ENCODE results near the gene MCCC1. TPM values are rescaled to one million over a fixed set of nuclear protein-coding genes. Genes with fewer than 3 reads are reported as not detected.

MCCC1 gene
- polyA plus RNA-seq, 1 donor (not counting 4 experiments of a cell fraction or from before 2014, with no cell fraction given), result 11.7 TPM

- Histone ChIP-seq H3K4me3 (ENCODE audit: control insufficient read depth in 2 of 3, extremely low read depth in 1 of 3, insufficient read depth in 2 of 3, low read depth in 1 of 3, low read length in 3 of 3) (no peak overlapping the region), H3K79me2 (ENCODE audit: control insufficient read depth, insufficient read depth, low read length) (no peaks in the 10 kb centered on the region), H2AFZ (ENCODE audit: control insufficient read depth, low read length) (no peak overlapping the region), H3K27me3 (ENCODE audit: control insufficient read depth, extremely low read depth, insufficient read depth, low read length) (no peaks in the 10 kb centered on the region), H3K9ac (ENCODE audit: control insufficient read depth, extremely low read depth, insufficient read depth, low read length) (no peak overlapping the region), H3K36me3 (ENCODE audit: control insufficient read depth in 2 of 2, extremely low read depth in 1 of 2, insufficient read depth in 2 of 2, low read length in 2 of 2) (peaks cover 0 to 4% of the 10 kb centered on the region in 2 experiments), H4K20me1 (ENCODE audit: control insufficient read depth, extremely low read depth, insufficient read depth, low read length) (no peaks in the 10 kb centered on the region), H3K4me2 (ENCODE audit: control insufficient read depth, extremely low read depth, insufficient read depth, low read depth, low read length) (no peak overlapping the region), H3K9me1 (ENCODE audit: control insufficient read depth, extremely low read depth, insufficient read depth, low read length) (no peaks in the 10 kb centered on the region), H3K27ac (ENCODE audit: control insufficient read depth, insufficient read depth, low read length) (no peak overlapping the region), H3K4me1 (ENCODE audit: control insufficient read depth, extremely low read depth, insufficient read depth, low read length) (no peaks in the 10 kb centered on the region), H3K9me3 (ENCODE audit: control insufficient read depth, low read depth, low read length) (no peaks in the 10 kb centered on the region)
- FAIRE-seq (no peak), DNase-seq (ENCODE audit: low read depth, low spot score) (no peak)
- TF ChIP-seq CTCF (optimal IDR thresholded peaks at IDR 0.05 in 1 of 3, IDR thresholded peaks at IDR 0.05 in 1 of 3, conservative IDR thresholded peaks at IDR 0.05 in 1 of 3; ENCODE audit: extremely low read depth in 1 of 3, insufficient read depth in 2 of 3, low read length in 3 of 3) (no peak), EZH2 (IDR thresholded peaks at IDR 0.05; ENCODE audit: low read length) (no peak)
- dilution Hi-C loops (cut with MboI; ENCODE audit: extremely low pct_ligation_motif_present, low sequenced_read_pairs), result no loop called here
Measured at GRCh38 chr3:183013074-183013473, 86.2 kb downstream of the MCCC1 start.

- Histone ChIP-seq H3K79me2 (ENCODE audit: control insufficient read depth, insufficient read depth, low read length) (no peaks in the 10 kb centered on the region), H4K20me1 (ENCODE audit: control insufficient read depth, extremely low read depth, insufficient read depth, low read length) (no peaks in the 10 kb centered on the region), H2AFZ (ENCODE audit: control insufficient read depth, low read length) (no peak overlapping the region), H3K9me3 (ENCODE audit: control insufficient read depth, low read depth, low read length) (no peaks in the 10 kb centered on the region), H3K4me2 (ENCODE audit: control insufficient read depth, extremely low read depth, insufficient read depth, low read depth, low read length) (no peak overlapping the region), H3K9me1 (ENCODE audit: control insufficient read depth, extremely low read depth, insufficient read depth, low read length) (no peaks in the 10 kb centered on the region), H3K36me3 (ENCODE audit: control insufficient read depth in 2 of 2, extremely low read depth in 1 of 2, insufficient read depth in 2 of 2, low read length in 2 of 2) (no peaks in the 10 kb centered on the region), H3K4me3 (ENCODE audit: control insufficient read depth in 2 of 3, extremely low read depth in 1 of 3, insufficient read depth in 2 of 3, low read depth in 1 of 3, low read length in 3 of 3) (no peak overlapping the region), H3K27ac (ENCODE audit: control insufficient read depth, insufficient read depth, low read length) (no peak overlapping the region), H3K9ac (ENCODE audit: control insufficient read depth, extremely low read depth, insufficient read depth, low read length) (no peak overlapping the region), H3K27me3 (ENCODE audit: control insufficient read depth, extremely low read depth, insufficient read depth, low read length) (no peaks in the 10 kb centered on the region), H3K4me1 (ENCODE audit: control insufficient read depth, extremely low read depth, insufficient read depth, low read length) (no peaks in the 10 kb centered on the region)
- TF ChIP-seq EZH2 (IDR thresholded peaks at IDR 0.05; ENCODE audit: low read length), result no peak
- TF ChIP-seq CTCF (optimal IDR thresholded peaks at IDR 0.05 in 1 of 3, IDR thresholded peaks at IDR 0.05 in 1 of 3, conservative IDR thresholded peaks at IDR 0.05 in 1 of 3; ENCODE audit: extremely low read depth in 1 of 3, insufficient read depth in 2 of 3, low read length in 3 of 3), result no peak
- DNase-seq (ENCODE audit: low read depth, low spot score), result no peak
- FAIRE-seq, result no peak
- dilution Hi-C loops (cut with MboI; ENCODE audit: extremely low pct_ligation_motif_present, low sequenced_read_pairs), result no loop called here
Measured at GRCh38 chr3:183008800-183009199, 90.5 kb downstream of the MCCC1 start.
